DLD1 (cell line): ENCODE measurements around the gene CEACAM1.
"Not testable (repeated sequence)": the region's sequence is repeated elsewhere in the genome, so short reads cannot be mapped to it uniquely, and the experiment has no call there.

Experiments used
- in situ Hi-C: cut with HindIII; loops from 2 replicates; pipeline ENCODE4 v1.10.0; 2017; ENCODE audit warnings: low sequenced_read_pairs

CEACAM1 gene

GRCh38 chr19:42528354-42529247, at the start of gene CEACAM1:
Gene CEACAM1 (minus strand): TSS chr19:42528481. CDS start chr19:42528374, 107 bp downstream.
- in situ Hi-C loops = no loop called here

DNA sequence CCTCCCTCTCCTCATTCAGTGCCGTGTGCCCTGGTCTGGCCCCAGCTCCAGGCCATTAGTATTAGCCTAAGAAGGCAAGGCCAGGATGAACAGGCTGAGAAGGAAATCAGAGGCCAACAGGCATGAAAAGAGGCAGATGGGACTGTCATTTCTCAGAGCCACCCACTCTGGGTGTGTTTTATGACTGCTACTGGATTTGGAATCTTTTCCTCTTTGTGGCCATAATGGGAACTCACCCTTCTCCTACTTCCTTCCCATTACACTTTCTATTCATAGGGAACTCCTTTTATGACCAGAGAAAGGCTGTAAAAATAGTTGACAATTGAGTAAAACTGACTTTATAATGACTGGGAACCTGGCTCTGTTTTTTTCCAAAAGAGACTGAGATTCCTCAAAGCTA, 48.7 kb upstream of the CEACAM1 start:
- in situ Hi-C loops = no loop called here

DNA sequence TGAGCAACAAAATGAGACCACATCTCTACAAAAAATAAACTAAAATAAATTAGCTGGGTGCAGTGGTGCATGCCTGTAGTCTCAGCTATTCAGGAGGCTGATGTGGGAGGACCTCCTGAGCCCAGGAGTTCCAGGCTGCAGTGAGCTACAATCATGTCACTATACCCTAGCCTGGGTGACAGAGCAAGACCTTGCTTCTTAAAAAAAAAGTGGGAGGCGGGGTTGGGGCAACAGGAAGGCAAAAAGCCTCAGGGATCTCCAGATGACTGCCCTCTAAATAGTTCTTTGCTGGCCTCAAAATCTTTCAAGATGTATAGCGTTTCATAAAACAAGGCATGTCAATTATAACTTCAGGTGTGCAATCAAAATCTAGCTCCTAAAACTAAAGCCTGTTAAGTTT, 48.0 kb upstream of the CEACAM1 start:
- in situ Hi-C loops = no loop called here

GRCh38 chr19:42573642-42574041, 45.4 kb upstream of the CEACAM1 start:
- in situ Hi-C loops = no loop called here

- in situ Hi-C loops = no loop called here
Observed at GRCh38 chr19:42571116-42571515, 42.8 kb upstream of the CEACAM1 start.

DNA sequence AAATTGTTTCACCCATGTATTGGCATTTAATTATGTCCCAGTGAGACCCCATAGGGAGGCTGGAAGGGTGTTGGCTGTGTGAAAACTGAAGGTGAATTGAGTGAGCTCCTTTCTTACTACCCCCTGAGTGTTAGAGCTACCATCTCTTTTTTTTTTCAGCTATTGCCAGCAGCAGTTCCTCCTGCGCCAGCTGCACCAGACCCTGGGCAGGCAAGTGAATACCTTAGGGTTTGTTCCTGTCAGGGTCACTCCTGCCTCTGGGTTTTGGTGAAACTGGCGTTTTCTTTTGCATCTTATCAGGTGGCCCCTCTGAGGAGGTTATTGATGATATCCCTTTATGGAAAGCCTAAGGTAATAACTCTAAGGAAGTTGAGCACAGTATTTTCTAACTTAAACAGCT, 40.9 kb upstream of the CEACAM1 start:
- in situ Hi-C loops = no loop called here

DNA sequence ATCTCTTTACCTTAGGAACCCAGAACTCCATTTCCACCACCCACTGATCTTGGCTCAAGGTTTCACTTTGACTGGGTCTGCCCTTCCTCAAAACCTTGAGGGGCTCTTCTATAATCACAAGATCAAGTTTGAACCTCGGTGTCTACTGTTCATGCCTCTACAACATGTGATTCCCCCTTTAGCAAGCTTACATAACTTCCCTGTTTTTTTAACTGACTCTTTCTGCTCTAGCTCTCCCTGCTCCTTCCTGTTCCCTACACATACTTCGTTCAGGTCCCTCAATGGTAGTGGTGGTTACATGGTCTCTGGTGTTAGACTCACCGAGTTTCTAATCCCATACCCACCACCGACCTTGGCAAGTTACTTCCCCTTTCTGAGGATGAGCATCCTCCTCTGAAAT, 39.7 kb upstream of the CEACAM1 start:
- in situ Hi-C loops = no loop called here

DNA sequence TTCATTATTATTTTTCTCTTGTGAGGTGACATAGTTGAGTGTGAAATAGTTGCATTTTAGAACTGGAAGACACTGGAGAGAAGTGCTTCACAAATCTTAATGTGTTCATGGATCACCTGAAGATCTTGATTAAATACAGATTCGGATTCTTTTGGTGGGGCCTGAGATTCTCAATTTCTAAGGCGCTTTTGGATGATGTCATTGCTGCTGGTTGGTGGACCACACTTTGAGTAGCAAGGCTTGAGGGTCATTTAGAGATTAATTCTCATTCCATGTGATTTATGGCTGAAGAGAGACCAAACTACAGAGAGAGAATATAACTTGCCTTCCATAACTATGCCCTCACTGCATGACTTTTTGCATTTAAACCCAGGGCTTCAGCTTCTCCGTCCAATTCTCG, 39.3 kb upstream of the CEACAM1 start:
- in situ Hi-C loops = no loop called here

DNA sequence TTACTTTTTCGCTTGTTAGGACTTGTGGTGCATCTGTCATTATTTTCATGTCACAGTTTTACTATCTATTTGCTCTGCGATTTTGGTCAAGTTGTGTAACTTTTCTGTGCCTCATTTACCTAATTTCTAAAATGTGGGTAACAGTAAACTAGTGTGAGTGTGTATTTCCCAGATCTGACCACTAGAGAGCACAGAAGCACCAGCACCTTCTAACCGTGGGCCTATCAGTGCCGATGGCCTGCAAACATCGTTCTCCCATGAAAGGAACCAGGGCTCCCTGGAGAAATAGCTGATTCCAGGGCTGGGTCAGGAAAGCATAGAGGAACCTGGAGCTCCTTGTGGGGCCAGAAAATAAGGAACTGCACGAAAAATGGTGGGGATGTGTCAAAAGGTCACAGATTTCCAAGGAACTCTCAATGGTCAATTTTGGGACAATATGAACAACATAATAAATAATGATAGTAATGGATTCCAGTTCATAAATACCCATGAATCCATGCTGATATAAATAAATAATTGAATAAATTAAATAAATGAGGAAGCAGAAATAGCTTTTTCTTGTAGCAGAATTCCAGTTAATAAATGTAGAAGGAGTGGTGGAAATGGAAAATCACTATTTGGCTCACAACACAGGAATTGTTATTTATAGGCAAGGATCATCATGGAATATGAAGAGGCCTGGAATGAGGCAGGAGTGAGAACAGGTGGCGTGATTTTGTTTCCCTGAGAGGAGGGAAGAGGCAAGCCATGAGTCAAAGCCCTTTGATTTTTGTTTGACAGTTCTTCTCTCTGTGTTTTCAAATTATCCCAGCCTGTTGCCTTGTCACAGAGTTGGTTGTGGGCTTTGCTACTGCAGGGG, 35.3 kb upstream of the CEACAM1 start:
- in situ Hi-C loops = no loop called here

DNA sequence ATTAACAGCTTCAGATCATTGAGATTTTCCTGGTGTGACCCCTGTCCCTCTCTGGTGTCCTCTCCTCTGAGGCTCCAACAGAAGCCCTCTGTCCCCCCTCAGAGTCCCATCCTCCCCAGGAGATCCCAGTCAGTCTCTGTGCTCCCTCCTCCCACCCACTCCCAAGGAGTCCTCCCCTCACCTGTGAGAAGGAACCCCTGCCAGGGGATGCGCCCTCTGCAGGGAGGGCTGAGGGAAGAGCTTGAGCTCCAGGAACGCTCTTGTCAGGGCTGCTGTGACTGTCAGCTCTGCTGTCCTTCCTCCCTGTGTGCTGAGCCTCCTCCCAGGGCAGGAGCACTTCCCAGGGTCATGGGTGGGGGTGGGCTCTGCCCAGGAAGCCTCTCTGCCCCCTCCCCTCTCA, 33.2 kb upstream of the CEACAM1 start:
- in situ Hi-C loops = no loop called here

DNA sequence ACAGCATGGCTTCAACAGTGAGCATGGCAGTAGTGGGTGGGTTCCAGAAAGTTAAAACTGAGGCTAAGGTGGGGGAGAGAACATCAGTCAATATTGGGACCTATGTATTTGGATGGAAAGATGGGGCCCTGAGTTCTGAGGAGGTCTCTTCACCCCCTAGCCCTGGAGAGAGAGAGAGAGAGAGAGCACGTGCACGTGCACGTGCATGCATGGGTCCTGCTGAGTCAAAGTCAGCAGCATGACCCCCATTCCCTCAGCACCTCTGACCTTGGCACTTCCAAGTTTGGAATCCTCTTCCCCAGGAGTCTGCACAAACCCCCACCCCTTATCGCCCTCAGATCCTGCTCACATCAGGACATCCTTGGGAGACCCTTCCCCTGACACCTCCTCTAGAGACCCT, 32.5 kb upstream of the CEACAM1 start:
- in situ Hi-C loops = no loop called here

DNA sequence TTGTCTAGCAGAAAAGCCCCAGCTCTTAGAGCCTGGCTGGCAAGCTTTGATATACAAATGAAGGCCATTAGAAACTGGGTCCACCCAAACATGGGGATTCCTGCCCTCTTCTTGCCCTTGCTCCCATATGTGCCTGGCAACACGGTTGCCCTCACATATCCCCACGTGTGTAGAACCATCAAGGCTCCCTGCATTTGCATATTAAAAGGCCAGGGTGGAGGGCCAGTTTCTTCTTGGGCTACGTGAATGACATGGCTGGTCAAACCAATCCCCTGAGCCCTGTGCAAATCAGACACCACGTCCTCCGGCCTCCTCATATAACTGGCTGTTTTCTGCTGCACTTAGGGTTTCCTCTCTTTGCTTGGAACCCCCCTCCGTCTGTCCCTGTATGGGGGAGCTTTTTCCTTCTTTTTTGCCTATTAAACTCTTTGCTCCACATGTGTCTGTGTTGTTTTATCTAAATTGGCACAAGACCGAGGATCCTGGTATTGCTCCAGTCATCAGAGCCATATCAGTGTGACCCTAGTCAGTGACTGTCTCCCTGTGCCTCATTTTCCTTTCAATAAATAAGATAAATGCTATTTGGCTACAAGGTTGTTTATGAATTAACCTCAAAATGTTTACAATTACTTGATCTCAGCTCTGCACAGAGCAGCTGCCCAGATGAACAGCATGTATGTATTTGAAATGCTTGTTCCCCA, 30.3 kb upstream of the CEACAM1 start:
- in situ Hi-C loops = no loop called here

DNA sequence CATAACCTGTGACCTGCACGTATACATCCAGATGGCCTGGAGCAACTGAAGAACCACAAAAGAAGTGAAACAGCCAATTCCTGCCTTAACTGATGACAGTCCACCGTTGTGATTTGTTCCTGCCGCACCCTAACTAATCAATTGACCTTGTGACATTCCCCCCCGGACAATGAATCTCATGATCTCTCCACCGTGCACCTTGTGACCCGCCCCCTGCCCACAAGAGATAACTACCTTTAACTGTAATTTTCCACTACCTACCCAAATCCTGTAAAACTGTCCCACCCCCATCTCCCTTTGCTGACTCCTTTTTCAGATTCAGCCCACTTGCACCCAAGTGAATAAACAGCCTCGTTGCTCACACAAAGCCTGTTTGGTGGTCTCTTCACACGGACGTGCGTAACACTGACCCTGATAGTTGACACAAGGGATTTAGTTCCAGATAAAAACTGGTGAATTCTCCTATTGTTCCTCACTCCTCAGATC, 29.1 kb upstream of the CEACAM1 start:
- in situ Hi-C loops = not testable (repeated sequence)

- in situ Hi-C loops = no loop called here
Observed at GRCh38 chr19:42555801-42556200, 27.5 kb upstream of the CEACAM1 start.

DNA sequence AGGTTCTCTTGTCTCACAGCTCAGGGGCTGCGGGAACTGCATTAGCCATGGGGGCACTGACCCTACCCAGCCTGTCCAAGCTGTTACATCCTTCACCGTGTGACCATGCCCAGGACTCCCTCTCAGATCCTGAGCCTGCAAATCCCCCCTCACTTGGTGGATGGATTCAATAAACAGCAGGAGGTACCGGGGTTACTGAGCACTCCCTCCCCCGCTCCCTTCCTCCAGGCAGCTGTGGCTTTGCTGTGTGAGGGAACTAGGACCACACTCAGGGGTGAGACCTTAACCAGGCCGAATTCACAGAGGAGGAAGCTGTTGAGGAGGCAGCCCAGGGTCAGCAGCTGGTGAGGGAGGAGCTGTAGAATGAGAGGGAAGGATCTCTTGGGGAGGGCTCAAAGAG, 27.0 kb upstream of the CEACAM1 start:
- in situ Hi-C loops = no loop called here

- in situ Hi-C loops = no loop called here
Observed at GRCh38 chr19:42554046-42554575, 25.8 kb upstream of the CEACAM1 start.

DNA sequence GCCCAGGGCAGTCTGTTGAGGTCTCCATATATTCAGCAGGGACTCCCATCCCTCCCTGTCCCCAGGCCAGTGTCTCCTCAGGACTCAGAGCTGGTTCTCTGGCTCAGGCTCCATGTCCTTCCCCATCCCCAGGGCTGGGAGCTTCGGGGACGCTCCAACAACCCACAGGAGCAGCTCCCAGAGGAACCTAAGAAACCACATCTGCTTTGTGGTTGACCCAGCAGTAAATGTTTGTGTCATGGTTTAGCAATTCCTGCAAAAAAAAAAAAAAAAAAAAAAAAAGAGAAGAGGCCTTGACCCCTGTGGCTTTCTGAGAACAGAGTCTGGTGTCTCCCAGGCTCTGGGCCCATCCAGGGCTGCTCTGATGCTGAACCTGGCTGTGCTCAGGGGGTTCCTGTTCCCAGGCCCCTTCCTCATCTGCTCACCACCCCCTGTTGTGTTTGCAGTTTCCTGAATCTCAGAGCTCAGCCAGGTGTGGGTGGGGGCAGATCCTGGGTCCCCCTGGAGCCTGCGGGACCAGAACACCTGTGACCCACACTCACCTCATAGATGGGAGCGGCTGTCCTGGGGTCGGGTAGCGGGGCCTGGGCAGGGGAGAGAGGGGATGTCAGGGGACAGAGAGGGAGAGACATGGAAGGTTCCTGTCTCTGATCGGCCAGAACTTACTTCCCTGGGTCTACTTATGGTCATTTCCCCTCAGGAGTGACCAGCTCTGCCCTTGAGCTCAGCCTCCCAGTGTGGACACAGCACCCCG, 25.2 kb upstream of the CEACAM1 start:
- in situ Hi-C loops = no loop called here

GRCh38 chr19:42552086-42553065, 24.1 kb upstream of the CEACAM1 start:
- in situ Hi-C loops = no loop called here

DNA sequence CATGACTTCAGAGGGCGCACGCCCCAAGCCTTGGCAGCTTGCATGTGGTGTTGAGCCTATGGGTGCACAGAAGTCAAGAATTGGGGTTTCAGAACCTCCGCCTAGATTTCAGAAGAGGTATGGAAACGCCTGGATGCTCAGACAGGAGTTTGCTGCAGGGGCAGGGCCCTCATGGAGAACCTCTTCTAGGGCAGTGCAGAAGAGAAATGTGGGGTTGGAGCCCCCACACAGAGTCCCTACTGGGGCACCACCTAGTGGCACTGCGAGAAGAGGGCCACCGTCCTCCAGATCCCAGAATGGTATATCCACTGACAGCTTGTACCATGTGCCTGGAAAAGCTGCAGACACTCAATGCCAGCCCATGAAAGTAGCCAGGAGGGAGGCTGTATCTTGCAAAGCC, 22.2 kb upstream of the CEACAM1 start:
- in situ Hi-C loops = not testable (repeated sequence)
